Endothelial cell (in vitro differentiated cells): ENCODE measurements around the gene SLC7A14. TPM values are rescaled to one million over a fixed set of nuclear protein-coding genes. Genes with fewer than 3 reads are reported as not detected.

Source experiments
- DNase-seq: peaks from one replicate; pipeline ENCODE4 v3.0.0; 2021; ENCODE audit warnings: low spot score
- H3K27ac Mint-ChIP-seq: one replicate; pipeline ENCODE4 v1.8.0; 2021; ENCODE audit warnings: mixed read lengths, inconsistent platforms; ENCODE audit not compliant: unreplicated experiment
- H3K27me3 Mint-ChIP-seq: one replicate; pipeline ENCODE4 v1.8.0; 2021; ENCODE audit warnings: mild to moderate bottlenecking, moderate library complexity, mixed read lengths, inconsistent platforms; ENCODE audit not compliant: unreplicated experiment
- H3K36me3 Mint-ChIP-seq: one replicate; pipeline ENCODE4 v1.8.0; 2021; ENCODE audit warnings: mild to moderate bottlenecking, low read depth, mixed read lengths, inconsistent platforms; ENCODE audit not compliant: unreplicated experiment
- H3K4me1 Mint-ChIP-seq: one replicate; pipeline ENCODE4 v1.8.0; 2021; ENCODE audit warnings: mild to moderate bottlenecking, mixed read lengths, inconsistent platforms; ENCODE audit not compliant: unreplicated experiment
- H3K4me3 Mint-ChIP-seq: one replicate; pipeline ENCODE4 v1.8.0; 2021; ENCODE audit warnings: mild to moderate bottlenecking, mixed read lengths, inconsistent platforms; ENCODE audit not compliant: unreplicated experiment
- H3K9me3 Mint-ChIP-seq: one replicate; pipeline ENCODE4 v1.8.0; 2021; ENCODE audit warnings: mixed read lengths, inconsistent platforms; ENCODE audit not compliant: unreplicated experiment
- CTCF ChIP-seq: fragments of 200-600 bp; sonication (generic); IDR thresholded peaks from one replicate; pipeline ENCODE4 v1.5.0; 2021; ENCODE audit warnings: antibody characterized with exemption; ENCODE audit not compliant: unreplicated experiment
- total RNA-seq: library from RNA; stranded (reverse); fragmentation: NEBNext Ultra II Directional; extraction: Animal tissue kit (Norgen Biotek cat#: 25700); gene quantifications from one replicate; pipeline ENCODE4 v1.2.1, GENCODE V29; 2021; ENCODE audit not compliant: unreplicated experiment

The SLC7A14 gene
- total RNA-seq, 1 donor from 2014 or later = 2.5 TPM

- no peaks in the 10 kb centered on the region for H3K36me3 Mint-ChIP-seq
Observed at GRCh38 chr3:170614214-170614966, 28.5 kb upstream of the SLC7A14 start.

GRCh38 chr3:170611751-170612150 lies 25.9 kb upstream of the SLC7A14 start:
- TF ChIP-seq CTCF = no peak
- Mint-ChIP-seq H3K4me3 (no peak overlapping the region), H3K36me3 (no peaks in the 10 kb centered on the region), H3K27me3 (peaks cover 5% of the 10 kb centered on the region), H3K4me1 (peaks cover 3% of the 10 kb centered on the region), H3K27ac (no peak overlapping the region), H3K9me3 (no peaks in the 10 kb centered on the region)
- no peak for DNase-seq

More at GRCh38 chr3:170614214-170614966, 28.5 kb upstream of the SLC7A14 start:
- no peak for DNase-seq
- Mint-ChIP-seq H3K4me3 (no peak overlapping the region), H3K4me1 (peaks cover 3% of the 10 kb centered on the region), H3K9me3 (no peaks in the 10 kb centered on the region), H3K27me3 (peaks cover 5% of the 10 kb centered on the region), H3K27ac (no peak overlapping the region)
- no peak for TF ChIP-seq CTCF

- no peak for TF ChIP-seq CTCF
- H3K9me3 Mint-ChIP-seq = no peaks in the 10 kb centered on the region
- H3K4me1 Mint-ChIP-seq = peaks cover 3% of the 10 kb centered on the region
- no peak for DNase-seq
- no peak overlapping the region for H3K4me3 Mint-ChIP-seq
- H3K27ac Mint-ChIP-seq = no peak overlapping the region
- H3K27me3 Mint-ChIP-seq = peaks cover 5% of the 10 kb centered on the region
- no peaks in the 10 kb centered on the region for H3K36me3 Mint-ChIP-seq
Observed at GRCh38 chr3:170610321-170610884, 24.5 kb upstream of the SLC7A14 start.

- Mint-ChIP-seq H3K4me1 (peaks cover 3% of the 10 kb centered on the region), H3K9me3 (no peaks in the 10 kb centered on the region), H3K27ac (no peak overlapping the region), H3K36me3 (no peaks in the 10 kb centered on the region), H3K27me3 (peaks cover 3% of the 10 kb centered on the region), H3K4me3 (no peak overlapping the region)
- TF ChIP-seq CTCF = no peak
- no peak for DNase-seq
Observed at GRCh38 chr3:170608475-170608874, 22.6 kb upstream of the SLC7A14 start.

GRCh38 chr3:170606675-170607074 lies 20.8 kb upstream of the SLC7A14 start:
- no peaks in the 10 kb centered on the region for H3K9me3 Mint-ChIP-seq
- no peaks in the 10 kb centered on the region for H3K36me3 Mint-ChIP-seq
- H3K27ac Mint-ChIP-seq = no peak overlapping the region
- no peak for TF ChIP-seq CTCF
- no peaks in the 10 kb centered on the region for H3K27me3 Mint-ChIP-seq
- H3K4me3 Mint-ChIP-seq = no peak overlapping the region
- DNase-seq = no peak
- H3K4me1 Mint-ChIP-seq = peaks cover 1% of the 10 kb centered on the region
